HG03457 (cell line): ENCODE results near the gene AKR7A2.
"Not testable (repeated sequence)": the region's sequence is repeated elsewhere in the genome, so short reads cannot be mapped to it uniquely, and the experiment has no call there.

Experiments
- ATAC-seq: cut with Tn5 transposase; IDR thresholded peaks from one replicate; pipeline ENCODE4 v1.9.1; 2021; ENCODE audit warnings: moderate number of reproducible peaks; ENCODE audit not compliant: unreplicated experiment

Gene AKR7A2

GRCh38 chr1:19268445-19268844 lies 43.5 kb downstream of the AKR7A2 start:
- no peak for ATAC-seq

- no peak for ATAC-seq
Observed at GRCh38 chr1:19262744-19263143, 49.2 kb downstream of the AKR7A2 start.

GRCh38 chr1:19262047-19262446 lies 49.9 kb downstream of the AKR7A2 start:
- ATAC-seq: no peak

GRCh38 chr1:19260211-19261138 lies 51.5 kb downstream of the AKR7A2 start:
- ATAC-seq: no peak

GRCh38 chr1:19258353-19258752 lies 53.6 kb downstream of the AKR7A2 start:
- no peak for ATAC-seq

GRCh38 chr1:19257178-19257914 lies 54.6 kb downstream of the AKR7A2 start:
- ATAC-seq: no peak

- not testable (repeated sequence) for ATAC-seq
Observed at GRCh38 chr1:19256301-19256700, 55.6 kb downstream of the AKR7A2 start.

- no peak for ATAC-seq
Observed at GRCh38 chr1:19255288-19255687, 56.7 kb downstream of the AKR7A2 start.

- ATAC-seq: no peak
Observed at GRCh38 chr1:19254416-19254815, 57.5 kb downstream of the AKR7A2 start.
